AG09319 (cell line): ENCODE measurements around the gene VWA8.

Experiments used
- DNase-seq: peaks from one replicate; pipeline ENCODE4 v3.0.0-alpha.2; 2010; ENCODE audit warnings: low read depth; ENCODE audit errors: extremely low read depth
- TF ChIP-seq, protein P1 (sequence below): IDR thresholded peaks from 2 replicates; pipeline ENCODE4 v1.5.1; 2011; ENCODE audit warnings: low read depth, mild to moderate bottlenecking, inconsistent platforms, low read length, moderate library complexity

Gene VWA8

DNA sequence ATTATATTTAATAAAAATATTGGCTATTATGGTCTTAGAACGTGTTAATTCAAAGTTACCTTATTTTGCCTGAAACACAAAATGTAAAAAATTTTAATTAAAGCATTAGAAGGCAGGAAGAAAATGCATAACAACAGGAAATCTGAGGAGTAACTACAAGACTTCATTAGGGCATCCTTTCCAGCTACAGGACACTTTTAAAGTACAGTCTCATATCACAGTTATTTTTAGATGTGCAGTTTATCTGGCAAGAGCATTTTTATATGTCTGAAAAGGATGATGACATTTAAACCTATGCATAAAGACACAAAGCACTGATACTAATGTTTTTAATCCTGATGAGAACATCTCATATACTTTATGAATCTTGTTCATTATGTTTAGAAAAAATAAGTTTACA lies 247.5 kb downstream of the VWA8 start:
- TF ChIP-seq, protein P1, sequence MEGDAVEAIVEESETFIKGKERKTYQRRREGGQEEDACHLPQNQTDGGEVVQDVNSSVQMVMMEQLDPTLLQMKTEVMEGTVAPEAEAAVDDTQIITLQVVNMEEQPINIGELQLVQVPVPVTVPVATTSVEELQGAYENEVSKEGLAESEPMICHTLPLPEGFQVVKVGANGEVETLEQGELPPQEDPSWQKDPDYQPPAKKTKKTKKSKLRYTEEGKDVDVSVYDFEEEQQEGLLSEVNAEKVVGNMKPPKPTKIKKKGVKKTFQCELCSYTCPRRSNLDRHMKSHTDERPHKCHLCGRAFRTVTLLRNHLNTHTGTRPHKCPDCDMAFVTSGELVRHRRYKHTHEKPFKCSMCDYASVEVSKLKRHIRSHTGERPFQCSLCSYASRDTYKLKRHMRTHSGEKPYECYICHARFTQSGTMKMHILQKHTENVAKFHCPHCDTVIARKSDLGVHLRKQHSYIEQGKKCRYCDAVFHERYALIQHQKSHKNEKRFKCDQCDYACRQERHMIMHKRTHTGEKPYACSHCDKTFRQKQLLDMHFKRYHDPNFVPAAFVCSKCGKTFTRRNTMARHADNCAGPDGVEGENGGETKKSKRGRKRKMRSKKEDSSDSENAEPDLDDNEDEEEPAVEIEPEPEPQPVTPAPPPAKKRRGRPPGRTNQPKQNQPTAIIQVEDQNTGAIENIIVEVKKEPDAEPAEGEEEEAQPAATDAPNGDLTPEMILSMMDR: no peak

DNA sequence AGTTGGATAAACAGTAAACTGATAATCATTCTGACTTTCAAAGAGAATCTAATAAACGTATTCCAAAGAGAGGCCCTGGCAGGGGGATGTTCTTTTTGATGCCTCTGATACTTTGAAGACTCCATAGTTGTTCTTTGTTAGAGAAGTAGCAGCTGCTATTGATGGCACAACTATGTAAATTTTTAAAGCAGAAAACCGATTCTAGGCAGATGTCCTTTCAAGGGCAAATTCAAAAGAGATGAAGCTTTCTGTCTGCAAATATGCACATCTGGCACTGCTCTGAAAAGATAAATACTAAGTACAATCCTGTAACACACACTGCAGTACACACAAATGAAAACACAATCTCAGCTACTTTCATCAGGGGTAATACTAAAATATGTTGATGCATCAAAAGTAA lies 250.1 kb downstream of the VWA8 start:
- TF ChIP-seq, protein P1: no peak
- DNase-seq: no peak

More for the DNA sequence above, 247.5 kb downstream of the VWA8 start:
- no peak for DNase-seq

DNA sequence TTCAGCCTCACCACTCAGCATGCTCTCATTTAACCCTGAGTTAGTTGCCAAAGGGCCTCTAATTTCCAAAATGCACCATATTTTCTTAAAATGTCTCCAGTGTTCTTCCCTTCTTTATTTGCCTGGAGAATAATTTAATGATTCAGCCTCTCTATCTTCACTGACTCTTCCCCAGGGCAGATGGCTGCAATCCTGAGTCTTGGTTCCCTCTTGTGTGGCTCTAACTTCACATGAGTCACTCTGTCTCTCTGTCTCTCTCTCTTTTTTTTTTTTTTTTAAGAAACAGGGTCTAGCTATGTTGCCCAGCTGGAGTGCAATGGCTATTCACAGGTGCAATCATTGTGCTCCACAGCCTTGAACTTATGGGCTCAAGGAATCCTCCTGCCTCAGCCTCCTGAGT lies 251.4 kb downstream of the VWA8 start:
- DNase-seq: no peak

DNA sequence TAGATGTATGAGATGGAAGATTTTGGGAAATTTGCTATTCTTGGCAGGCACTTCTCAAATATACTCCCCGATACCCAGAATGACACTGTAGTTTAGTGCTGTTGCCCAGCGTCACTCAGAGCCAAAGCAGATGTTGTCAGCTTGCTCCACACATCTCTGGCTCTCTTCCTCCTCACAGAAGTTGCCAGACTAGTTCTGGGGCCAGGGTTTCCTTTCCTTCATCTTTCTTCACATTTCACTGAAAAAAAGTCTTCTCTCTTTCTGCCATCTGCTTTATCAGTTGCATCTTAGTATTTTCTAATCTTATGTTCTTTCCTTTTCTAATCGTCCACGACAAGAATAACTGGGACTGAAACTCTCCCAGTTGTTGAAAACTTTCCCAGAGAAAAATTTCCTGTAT lies 252.2 kb downstream of the VWA8 start:
- TF ChIP-seq, protein P1: no peak
- no peak for DNase-seq

More for the DNA sequence above, 251.4 kb downstream of the VWA8 start:
- TF ChIP-seq, protein P1: no peak

DNA sequence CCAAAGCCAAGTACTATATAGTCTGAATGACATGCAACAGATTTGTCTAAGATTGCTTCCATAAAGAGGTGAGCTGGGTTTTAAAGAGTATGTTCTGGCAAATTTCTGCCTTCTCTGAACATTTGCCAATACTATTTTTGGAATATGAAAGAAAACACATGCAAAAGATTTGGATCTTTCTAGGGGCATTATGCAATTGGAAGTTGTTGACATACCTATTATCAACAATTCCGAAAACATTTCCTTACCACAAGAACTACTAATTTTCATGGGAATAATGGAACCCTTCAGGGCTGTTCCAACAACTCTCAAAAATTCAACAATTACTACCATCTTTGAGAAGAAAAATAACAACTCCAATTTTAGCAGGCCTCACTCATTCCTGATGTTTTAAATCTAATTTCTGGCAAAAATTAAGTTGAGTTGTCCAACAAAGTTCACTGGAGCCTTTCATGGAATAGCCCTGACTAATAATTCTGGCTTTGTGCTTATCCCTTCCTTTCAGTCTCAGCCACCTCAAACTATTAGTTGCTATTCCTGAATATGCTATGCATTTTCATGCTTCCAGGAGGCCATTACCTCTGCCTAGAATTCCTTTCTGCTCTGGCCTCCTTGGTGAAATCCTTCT lies 253.6 kb downstream of the VWA8 start:
- TF ChIP-seq, protein P1: no peak
- peak; percentile 62 for DNase-seq

DNA sequence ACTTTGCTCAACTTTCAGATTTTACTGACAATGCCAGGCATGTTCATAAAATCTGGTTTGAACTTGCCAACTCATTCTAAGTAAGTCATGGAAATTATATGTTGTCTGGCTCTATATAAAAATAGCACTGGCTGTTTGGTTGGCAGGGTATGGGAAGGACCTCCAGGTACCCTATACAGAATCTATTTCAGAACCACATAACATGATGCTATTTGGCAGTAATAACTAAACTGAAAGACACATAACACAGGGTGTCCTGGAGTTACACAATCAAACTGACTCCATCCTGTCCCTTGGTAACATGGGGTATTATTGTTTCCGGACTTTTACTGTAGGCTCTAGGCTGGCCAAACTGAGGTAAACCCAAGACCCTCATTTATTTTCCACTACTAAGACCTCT lies 254.8 kb downstream of the VWA8 start:
- TF ChIP-seq, protein P1: no peak
- no peak for DNase-seq

DNA sequence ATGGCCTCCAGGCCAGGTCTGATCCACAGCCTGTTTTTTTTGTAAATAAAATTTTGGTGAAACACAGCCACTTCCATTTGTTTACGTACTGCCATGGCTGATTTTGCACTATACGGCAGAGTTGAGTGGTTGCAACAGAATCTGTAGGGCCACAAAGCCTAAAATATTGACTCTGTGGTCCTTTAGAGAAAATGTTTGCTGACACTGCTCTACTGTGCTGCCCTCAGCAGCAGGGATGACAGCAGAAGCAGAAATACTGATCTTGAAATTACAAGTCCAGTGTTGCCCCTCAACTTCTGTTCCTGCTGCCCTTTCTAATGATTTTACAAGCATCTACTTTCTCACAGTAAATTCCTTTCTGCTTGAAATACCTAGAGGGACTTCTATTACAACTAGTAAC lies 258.4 kb downstream of the VWA8 start:
- TF ChIP-seq, protein P1: no peak
- DNase-seq: no peak
